Loucy (cell line): ENCODE data around the gene TRMT44.

Experiments used
- H2AFZ ChIP-seq: fragments of 200-600 bp; sonication (generic); 2 replicates; pipeline ENCODE4 v1.6.0; 2016; ENCODE audit warnings: antibody characterized with exemption, mild to moderate bottlenecking, low read length, moderate library complexity
- H3F3A ChIP-seq: fragments of 200-600 bp; 2 replicates; pipeline ENCODE4 v1.6.0; 2016; ENCODE audit warnings: antibody characterized with exemption, low read depth, mild to moderate bottlenecking
- H3K27me3 ChIP-seq: fragments of 200-600 bp; sonication (generic); 2 replicates; pipeline ENCODE4 v1.6.1; 2014; ENCODE audit warnings: low read length, mild to moderate bottlenecking; ENCODE audit not compliant: insufficient read depth, poor library complexity, severe bottlenecking
- H3K36me3 ChIP-seq: fragments of 200-600 bp; sonication (generic); 2 replicates; pipeline ENCODE4 v1.6.1; 2016; ENCODE audit warnings: low read length; ENCODE audit not compliant: insufficient read depth
- H3K4me1 ChIP-seq: fragments of 200-600 bp; sonication (generic); 2 replicates; pipeline ENCODE4 v1.5.1; 2014; ENCODE audit warnings: low read length, mild to moderate bottlenecking; ENCODE audit not compliant: insufficient read depth, poor library complexity, severe bottlenecking
- H3K4me2 ChIP-seq: fragments of 200-600 bp; sonication (generic); 2 replicates; pipeline ENCODE4 v1.6.0; 2014; ENCODE audit warnings: antibody characterized with exemption, low read length, low read depth, mild to moderate bottlenecking; ENCODE audit not compliant: poor library complexity, severe bottlenecking
- H3K4me3 ChIP-seq: fragments of 200-600 bp; sonication (generic); 2 replicates; pipeline ENCODE4 v1.5.1; 2014; ENCODE audit warnings: low read length, mild to moderate bottlenecking, mixed read lengths; ENCODE audit not compliant: poor library complexity, severe bottlenecking
- H3K79me2 ChIP-seq: fragments of 200-600 bp; sonication (generic); 2 replicates; pipeline ENCODE4 v1.6.1; 2014; ENCODE audit warnings: low read length; ENCODE audit not compliant: insufficient read depth
- H3K9ac ChIP-seq: fragments of 200-600 bp; sonication (generic); 2 replicates; pipeline ENCODE4 v1.6.0; 2014; ENCODE audit warnings: mild to moderate bottlenecking, low read depth, low read length, moderate library complexity; ENCODE audit not compliant: poor library complexity, severe bottlenecking
- H3K9me2 ChIP-seq: fragments of 200-600 bp; sonication (generic); replicated peaks from 2 replicates; pipeline ENCODE4 v1.6.1; 2016; ENCODE audit warnings: low read depth, low read length, mixed read lengths
- H3K9me3 ChIP-seq: fragments of 200-600 bp; sonication (generic); 2 replicates; pipeline ENCODE4 v1.6.1; 2014; ENCODE audit warnings: mild to moderate bottlenecking, antibody characterized with exemption, low read length, low read depth; ENCODE audit not compliant: insufficient read depth
- H4K20me1 ChIP-seq: fragments of 200-600 bp; sonication (generic); 2 replicates; pipeline ENCODE4 v1.6.0; 2014; ENCODE audit warnings: antibody characterized with exemption, low read length, mild to moderate bottlenecking; ENCODE audit not compliant: insufficient read depth, poor library complexity, severe bottlenecking
- CTCF ChIP-seq: fragments of 200-600 bp; sonication (generic); conservative IDR thresholded peaks from 2 replicates; pipeline ENCODE4 v1.5.1; 2014; ENCODE audit warnings: mild to moderate bottlenecking, antibody characterized with exemption, low read length
- EZH2phosphoT487 ChIP-seq: fragments of 200-600 bp; IDR thresholded peaks from 2 replicates; pipeline ENCODE4 v1.6.1; 2018; ENCODE audit warnings: antibody characterized with exemption, mild to moderate bottlenecking, moderate library complexity, borderline replicate concordance

Gene TRMT44

DNA sequence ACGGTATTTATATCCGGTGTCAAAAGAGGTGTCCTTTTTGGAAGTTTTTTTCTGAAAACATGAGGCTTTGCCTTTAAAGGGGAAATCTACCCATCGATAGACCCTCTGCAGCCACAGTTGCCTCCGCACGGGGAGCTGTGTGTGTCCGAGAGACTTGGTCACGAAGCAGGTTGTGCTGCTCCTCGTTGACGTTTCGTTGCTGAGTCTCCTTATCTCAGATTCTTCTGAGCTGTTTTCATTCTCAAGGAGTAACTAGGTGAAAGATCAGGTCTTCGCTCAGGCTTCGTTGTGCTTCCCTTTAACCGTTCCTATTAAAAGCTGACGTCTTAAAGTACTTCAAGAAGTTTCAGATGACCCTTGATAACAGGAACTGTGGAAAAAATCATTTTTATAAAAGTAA is 23.8 kb downstream of the TRMT44 start:
- H4K20me1 ChIP-seq = no peaks in the 10 kb centered on the region
- no peaks in the 10 kb centered on the region for H3K9me3 ChIP-seq
- no peak overlapping the region for H2AFZ ChIP-seq
- no peaks in the 10 kb centered on the region for H3K27me3 ChIP-seq
- H3K4me1 ChIP-seq = no peaks in the 10 kb centered on the region
- H3K9ac ChIP-seq = no peak overlapping the region
- H3K4me3 ChIP-seq = no peak overlapping the region
- TF ChIP-seq EZH2phosphoT487 (no peak), CTCF (no peak)
- H3K4me2 ChIP-seq = no peak overlapping the region
- peaks cover 32% of the 10 kb centered on the region; the same call in 1 of the 2 replicates for H3K36me3 ChIP-seq
- no peaks in the 10 kb centered on the region for H3K79me2 ChIP-seq
- no peaks in the 10 kb centered on the region for H3K9me2 ChIP-seq
- no peaks in the 10 kb centered on the region for H3F3A ChIP-seq

DNA sequence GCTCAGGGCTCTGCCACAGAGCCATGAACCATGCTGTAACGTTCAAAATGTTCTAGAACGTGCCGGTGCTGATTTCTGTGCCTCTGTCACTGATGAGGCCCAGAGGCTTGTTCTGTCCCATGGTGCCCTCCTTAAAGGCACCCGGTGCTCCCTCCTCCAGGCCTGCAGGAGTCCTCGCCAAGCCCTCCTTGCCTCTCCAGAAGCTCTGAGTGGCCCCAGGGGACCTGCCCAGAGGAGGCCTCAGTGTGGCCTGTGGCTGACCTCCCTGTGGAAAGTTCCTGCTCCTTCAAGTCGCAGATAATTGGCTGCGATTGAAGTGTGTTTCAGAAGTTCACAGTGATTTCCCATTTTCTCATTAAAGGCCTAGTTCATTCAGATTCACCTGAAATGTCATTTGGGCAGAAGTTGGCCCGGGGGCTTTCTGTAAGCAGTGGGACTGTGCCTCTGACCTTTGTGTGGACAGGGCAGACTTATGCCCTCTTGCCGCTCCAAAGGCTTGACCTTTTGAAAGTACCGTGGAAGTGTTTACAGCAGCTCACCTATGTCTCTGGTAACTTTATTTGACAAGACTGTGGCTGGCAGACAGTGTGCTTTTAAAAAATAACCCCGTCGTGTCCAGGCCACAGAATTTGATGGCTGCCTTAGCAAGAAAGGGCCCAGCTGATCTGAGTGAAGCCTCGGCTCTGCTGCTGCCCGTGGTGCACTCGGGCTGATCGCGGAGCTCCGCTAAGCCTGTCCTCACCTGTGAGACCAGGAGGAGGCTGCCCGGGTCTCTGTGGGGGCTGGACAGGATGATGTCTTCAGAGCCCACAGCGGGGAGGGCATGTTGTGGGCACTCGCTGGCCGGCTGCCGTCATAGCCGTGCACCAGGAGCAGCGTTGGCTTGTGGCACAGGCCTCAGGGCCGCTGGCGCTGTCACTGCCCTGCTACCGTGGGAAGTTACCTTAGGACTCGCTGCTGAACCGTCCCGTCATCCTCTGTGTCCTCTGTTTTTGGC is 25.3 kb downstream of the TRMT44 start:
- no peaks in the 10 kb centered on the region for H3K9me3 ChIP-seq
- H3K4me2 ChIP-seq = no peak overlapping the region
- no peak overlapping the region for H3K9ac ChIP-seq
- no peaks in the 10 kb centered on the region for H3K27me3 ChIP-seq
- no peaks in the 10 kb centered on the region for H3K79me2 ChIP-seq
- no peaks in the 10 kb centered on the region for H3K4me1 ChIP-seq
- H3K36me3 ChIP-seq = peaks cover 33% of the 10 kb centered on the region; the same call in 1 of the 2 replicates
- no peaks in the 10 kb centered on the region for H4K20me1 ChIP-seq
- H2AFZ ChIP-seq = no peak overlapping the region
- no peak overlapping the region for H3K4me3 ChIP-seq
- no peaks in the 10 kb centered on the region for H3K9me2 ChIP-seq
- no peaks in the 10 kb centered on the region for H3F3A ChIP-seq
- no peak for TF ChIP-seq EZH2phosphoT487
- no peak for TF ChIP-seq CTCF

DNA sequence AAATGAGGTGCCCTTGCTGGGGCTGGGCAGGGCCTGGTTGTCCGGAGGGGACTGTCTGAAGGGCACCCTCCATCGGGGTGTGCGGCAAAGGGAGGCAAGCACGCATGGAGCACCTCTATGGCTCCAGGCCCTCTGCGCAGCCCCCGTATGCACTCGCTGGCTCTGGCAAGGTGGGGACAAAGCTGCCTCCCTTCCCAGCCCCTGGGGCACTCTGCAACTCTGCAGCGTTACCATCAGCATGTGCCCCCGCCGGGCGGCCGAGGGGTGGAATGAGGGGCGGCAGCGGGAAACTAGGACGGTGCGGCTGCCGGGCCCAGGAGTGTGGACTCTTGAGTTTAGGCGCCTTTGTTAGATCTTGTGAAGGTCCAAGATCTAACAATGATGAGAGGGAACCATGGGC is 26.4 kb downstream of the TRMT44 start:
- peaks cover 33% of the 10 kb centered on the region; the same call in 1 of the 2 replicates for H3K36me3 ChIP-seq
- H3K4me3 ChIP-seq = no peak overlapping the region
- no peak overlapping the region for H2AFZ ChIP-seq
- no peaks in the 10 kb centered on the region for H3K9me2 ChIP-seq
- no peaks in the 10 kb centered on the region for H3F3A ChIP-seq
- no peaks in the 10 kb centered on the region for H3K9me3 ChIP-seq
- H3K4me2 ChIP-seq = no peak overlapping the region
- H3K9ac ChIP-seq = no peak overlapping the region
- no peaks in the 10 kb centered on the region for H3K27me3 ChIP-seq
- TF ChIP-seq CTCF = no peak
- TF ChIP-seq EZH2phosphoT487 = no peak
- H3K79me2 ChIP-seq = no peaks in the 10 kb centered on the region
- H3K4me1 ChIP-seq = no peaks in the 10 kb centered on the region
- H4K20me1 ChIP-seq = no peaks in the 10 kb centered on the region
